ENCODE measurements around the gene C11orf98. TPM values are rescaled to one million over a fixed set of nuclear protein-coding genes. Genes with fewer than 3 reads are reported as not detected.

Gene C11orf98
- total and polyA plus RNA-seq, 2 of the 13 experiments (the other 11 are each of a cell fraction or from before 2014, with no cell fraction given), result 30.4 to 91.8 TPM

DNA sequence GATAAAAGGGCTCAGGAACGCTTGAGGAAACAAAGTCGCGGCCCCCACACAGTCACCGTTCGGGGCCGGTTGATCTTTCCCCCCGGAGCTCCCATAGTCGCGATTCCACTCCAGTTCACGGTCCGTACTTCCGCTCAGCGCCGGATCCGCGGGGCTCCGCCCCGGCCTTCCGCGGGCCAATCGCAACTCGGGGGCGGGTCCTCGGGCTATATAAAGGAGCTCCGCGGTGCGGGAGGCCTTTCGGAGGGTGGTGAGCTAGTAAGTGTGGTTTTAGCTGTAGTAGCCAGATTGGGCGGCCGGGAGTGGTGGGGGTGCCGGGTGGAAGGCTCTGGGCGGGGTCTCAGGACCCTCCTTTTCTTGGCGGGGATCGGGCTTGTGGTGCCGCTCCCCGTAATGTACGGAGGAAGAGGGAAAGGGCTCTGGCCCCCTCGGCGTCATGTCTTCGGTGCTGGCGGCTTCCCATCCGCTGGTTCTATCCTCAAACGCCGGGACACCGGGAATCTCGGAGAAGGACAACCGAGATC is at the start of gene C11orf98, which contains the start of gene CSKMT (continued):
- TF ChIP-seq, protein P1, sequence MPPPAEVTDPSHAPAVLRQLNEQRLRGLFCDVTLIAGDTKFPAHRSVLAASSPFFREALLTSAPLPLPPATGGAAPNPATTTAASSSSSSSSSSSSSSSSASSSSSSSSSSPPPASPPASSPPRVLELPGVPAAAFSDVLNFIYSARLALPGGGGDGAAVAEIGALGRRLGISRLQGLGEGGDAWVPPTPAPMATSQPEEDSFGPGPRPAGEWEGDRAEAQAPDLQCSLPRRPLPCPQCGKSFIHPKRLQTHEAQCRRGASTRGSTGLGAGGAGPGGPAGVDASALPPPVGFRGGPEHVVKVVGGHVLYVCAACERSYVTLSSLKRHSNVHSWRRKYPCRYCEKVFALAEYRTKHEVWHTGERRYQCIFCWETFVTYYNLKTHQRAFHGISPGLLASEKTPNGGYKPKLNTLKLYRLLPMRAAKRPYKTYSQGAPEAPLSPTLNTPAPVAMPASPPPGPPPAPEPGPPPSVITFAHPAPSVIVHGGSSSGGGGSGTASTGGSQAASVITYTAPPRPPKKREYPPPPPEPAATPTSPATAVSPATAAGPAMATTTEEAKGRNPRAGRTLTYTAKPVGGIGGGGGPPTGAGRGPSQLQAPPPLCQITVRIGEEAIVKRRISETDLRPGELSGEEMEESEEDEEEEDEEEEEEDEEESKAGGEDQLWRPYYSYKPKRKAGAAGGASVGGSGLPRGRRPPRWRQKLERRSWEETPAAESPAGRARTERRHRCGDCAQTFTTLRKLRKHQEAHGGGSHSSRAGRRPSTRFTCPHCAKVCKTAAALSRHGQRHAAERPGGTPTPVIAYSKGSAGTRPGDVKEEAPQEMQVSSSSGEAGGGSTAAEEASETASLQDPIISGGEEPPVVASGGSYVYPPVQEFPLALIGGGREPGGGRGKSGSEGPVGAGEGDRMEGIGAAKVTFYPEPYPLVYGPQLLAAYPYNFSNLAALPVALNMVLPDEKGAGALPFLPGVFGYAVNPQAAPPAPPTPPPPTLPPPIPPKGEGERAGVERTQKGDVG (CRISPR knock-in tag; IDR thresholded peaks at IDR 0.05; ENCODE audit: borderline replicate concordance), result no peak
- TF ChIP-seq AKAP8 (CRISPR knock-in tag; IDR thresholded peaks at IDR 0.05) (peak; percentile 45; the same call in 1 of the 2 replicates), ZNF337 (CRISPR knock-in tag; IDR thresholded peaks at IDR 0.05; ENCODE audit: borderline replicate concordance, low read depth) (no peak), HNRNPH1 (optimal IDR thresholded peaks at IDR 0.05; ENCODE audit: low read depth, low read length) (peak; percentile 99), MIER3 (CRISPR knock-in tag; IDR thresholded peaks at IDR 0.05; ENCODE audit: borderline replicate concordance) (peak; percentile 62; the same call in 1 of the 2 replicates), CBX1 (IDR thresholded peaks at IDR 0.05; ENCODE audit: low read depth) (peak; percentile 92), ZNF616 (CRISPR knock-in tag; IDR thresholded peaks at IDR 0.05; ENCODE audit: low read depth) (peak; percentile 24; the same call in 1 of the 2 replicates), PBX3 (CRISPR knock-in tag; IDR thresholded peaks at IDR 0.05; ENCODE audit: borderline replicate concordance) (no peak), TCF7 (IDR thresholded peaks at IDR 0.05; ENCODE audit: low read depth) (no peak), KDM6A (CRISPR knock-in tag; IDR thresholded peaks at IDR 0.05; ENCODE audit: low read depth) (no peak), KMT2B (CRISPR knock-in tag; IDR thresholded peaks at IDR 0.05) (peak; percentile 22; the same call in 1 of the 2 replicates), HOXA7 (CRISPR knock-in tag; IDR thresholded peaks at IDR 0.05) (no peak), ARNT (IDR thresholded peaks at IDR 0.05) (no peak), ZNF670 (CRISPR knock-in tag; IDR thresholded peaks at IDR 0.05; ENCODE audit: borderline replicate concordance) (no peak)
- TF ChIP-seq, protein P2, sequence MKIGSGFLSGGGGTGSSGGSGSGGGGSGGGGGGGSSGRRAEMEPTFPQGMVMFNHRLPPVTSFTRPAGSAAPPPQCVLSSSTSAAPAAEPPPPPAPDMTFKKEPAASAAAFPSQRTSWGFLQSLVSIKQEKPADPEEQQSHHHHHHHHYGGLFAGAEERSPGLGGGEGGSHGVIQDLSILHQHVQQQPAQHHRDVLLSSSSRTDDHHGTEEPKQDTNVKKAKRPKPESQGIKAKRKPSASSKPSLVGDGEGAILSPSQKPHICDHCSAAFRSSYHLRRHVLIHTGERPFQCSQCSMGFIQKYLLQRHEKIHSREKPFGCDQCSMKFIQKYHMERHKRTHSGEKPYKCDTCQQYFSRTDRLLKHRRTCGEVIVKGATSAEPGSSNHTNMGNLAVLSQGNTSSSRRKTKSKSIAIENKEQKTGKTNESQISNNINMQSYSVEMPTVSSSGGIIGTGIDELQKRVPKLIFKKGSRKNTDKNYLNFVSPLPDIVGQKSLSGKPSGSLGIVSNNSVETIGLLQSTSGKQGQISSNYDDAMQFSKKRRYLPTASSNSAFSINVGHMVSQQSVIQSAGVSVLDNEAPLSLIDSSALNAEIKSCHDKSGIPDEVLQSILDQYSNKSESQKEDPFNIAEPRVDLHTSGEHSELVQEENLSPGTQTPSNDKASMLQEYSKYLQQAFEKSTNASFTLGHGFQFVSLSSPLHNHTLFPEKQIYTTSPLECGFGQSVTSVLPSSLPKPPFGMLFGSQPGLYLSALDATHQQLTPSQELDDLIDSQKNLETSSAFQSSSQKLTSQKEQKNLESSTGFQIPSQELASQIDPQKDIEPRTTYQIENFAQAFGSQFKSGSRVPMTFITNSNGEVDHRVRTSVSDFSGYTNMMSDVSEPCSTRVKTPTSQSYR (CRISPR knock-in tag; IDR thresholded peaks at IDR 0.05; ENCODE audit: borderline replicate concordance), result peak; percentile 11; the same call in 1 of the 2 replicates

Data from HepG2 (cell line).